Astrocyte (in vitro differentiated cells and primary cell): Measurements from ENCODE around the gene GADD45B.

Source experiments
- EZH2 ChIP-seq: IDR thresholded peaks from 2 replicates; pipeline ENCODE4 v1.6.1; 2012; ENCODE audit warnings: mild to moderate bottlenecking, low read length, inconsistent platforms; ENCODE audit not compliant: insufficient read depth
- TF ChIP-seq, protein P1 (sequence below): IDR thresholded peaks from 2 replicates; pipeline ENCODE4 v1.5.1; 2011; ENCODE audit warnings: low read depth, mild to moderate bottlenecking, inconsistent platforms, low read length, moderate library complexity; ENCODE audit not compliant: insufficient read depth

DNA sequence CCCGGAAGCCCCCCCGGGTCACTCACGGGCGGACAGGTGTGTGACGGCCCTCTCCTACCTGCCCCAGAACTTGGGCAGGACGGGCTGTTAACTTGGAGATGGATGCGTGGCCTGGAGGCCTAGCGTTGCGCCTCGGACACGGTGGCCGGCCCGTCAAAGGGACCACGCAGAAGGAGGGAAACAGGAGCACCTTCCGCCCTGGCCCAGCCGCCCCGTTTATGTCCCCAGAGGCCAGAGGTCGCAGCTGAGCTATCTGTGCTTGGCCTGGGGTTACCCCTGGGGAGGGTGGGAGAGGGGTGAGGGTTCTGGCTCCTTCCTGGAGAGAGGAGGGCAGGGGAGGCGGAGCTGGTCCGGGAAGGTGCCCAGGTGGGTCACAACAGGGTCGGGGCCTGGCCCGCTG is 35.6 kb downstream of the GADD45B start:
- TF ChIP-seq, protein P1, sequence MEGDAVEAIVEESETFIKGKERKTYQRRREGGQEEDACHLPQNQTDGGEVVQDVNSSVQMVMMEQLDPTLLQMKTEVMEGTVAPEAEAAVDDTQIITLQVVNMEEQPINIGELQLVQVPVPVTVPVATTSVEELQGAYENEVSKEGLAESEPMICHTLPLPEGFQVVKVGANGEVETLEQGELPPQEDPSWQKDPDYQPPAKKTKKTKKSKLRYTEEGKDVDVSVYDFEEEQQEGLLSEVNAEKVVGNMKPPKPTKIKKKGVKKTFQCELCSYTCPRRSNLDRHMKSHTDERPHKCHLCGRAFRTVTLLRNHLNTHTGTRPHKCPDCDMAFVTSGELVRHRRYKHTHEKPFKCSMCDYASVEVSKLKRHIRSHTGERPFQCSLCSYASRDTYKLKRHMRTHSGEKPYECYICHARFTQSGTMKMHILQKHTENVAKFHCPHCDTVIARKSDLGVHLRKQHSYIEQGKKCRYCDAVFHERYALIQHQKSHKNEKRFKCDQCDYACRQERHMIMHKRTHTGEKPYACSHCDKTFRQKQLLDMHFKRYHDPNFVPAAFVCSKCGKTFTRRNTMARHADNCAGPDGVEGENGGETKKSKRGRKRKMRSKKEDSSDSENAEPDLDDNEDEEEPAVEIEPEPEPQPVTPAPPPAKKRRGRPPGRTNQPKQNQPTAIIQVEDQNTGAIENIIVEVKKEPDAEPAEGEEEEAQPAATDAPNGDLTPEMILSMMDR = no peak
- no peak for TF ChIP-seq EZH2
